Measurements from ENCODE around the gene AKAP13.

The AKAP13 gene

DNA sequence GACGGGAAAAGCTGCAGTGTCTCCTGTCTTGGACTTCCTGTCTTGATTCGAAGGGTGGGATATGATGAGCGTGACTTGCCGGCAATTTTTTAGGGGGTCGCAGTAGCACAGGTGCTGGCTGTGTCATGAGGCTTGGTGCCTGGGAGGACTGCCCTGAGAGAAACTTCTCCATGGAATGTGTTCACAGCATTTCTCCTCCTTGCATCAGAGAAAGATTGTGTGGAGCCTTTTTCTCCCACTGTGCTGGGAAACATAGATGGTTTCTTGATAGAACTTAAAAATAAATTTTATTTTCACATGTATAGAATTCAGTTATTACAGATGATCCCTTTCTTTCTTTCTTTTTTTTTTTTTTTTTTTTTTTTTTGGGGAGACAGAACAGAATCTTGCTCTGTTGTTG is 292.9 kb downstream of the AKAP13 start:
- no peak overlapping the region for H3K4me2 ChIP-seq (ENCODE audit: low read length)
- no peak overlapping the region for H3K27ac ChIP-seq
- no peaks in the 10 kb centered on the region for H3K79me2 ChIP-seq
- H3K27me3 ChIP-seq (ENCODE audit: control insufficient read depth, insufficient read depth, low read length): no peaks in the 10 kb centered on the region
- TF ChIP-seq, protein P1, sequence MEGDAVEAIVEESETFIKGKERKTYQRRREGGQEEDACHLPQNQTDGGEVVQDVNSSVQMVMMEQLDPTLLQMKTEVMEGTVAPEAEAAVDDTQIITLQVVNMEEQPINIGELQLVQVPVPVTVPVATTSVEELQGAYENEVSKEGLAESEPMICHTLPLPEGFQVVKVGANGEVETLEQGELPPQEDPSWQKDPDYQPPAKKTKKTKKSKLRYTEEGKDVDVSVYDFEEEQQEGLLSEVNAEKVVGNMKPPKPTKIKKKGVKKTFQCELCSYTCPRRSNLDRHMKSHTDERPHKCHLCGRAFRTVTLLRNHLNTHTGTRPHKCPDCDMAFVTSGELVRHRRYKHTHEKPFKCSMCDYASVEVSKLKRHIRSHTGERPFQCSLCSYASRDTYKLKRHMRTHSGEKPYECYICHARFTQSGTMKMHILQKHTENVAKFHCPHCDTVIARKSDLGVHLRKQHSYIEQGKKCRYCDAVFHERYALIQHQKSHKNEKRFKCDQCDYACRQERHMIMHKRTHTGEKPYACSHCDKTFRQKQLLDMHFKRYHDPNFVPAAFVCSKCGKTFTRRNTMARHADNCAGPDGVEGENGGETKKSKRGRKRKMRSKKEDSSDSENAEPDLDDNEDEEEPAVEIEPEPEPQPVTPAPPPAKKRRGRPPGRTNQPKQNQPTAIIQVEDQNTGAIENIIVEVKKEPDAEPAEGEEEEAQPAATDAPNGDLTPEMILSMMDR (IDR thresholded peaks at IDR 0.05): no peak
- no peak overlapping the region for H2AFZ ChIP-seq
- no peaks in the 10 kb centered on the region for H3K36me3 ChIP-seq (ENCODE audit: control insufficient read depth, insufficient read depth, low read length)
- no peak overlapping the region for H3K9ac ChIP-seq
- no peaks in the 10 kb centered on the region for H3K4me1 ChIP-seq
- no peaks in the 10 kb centered on the region for H3K9me3 ChIP-seq (ENCODE audit: control insufficient read depth, low read length)
- no peak overlapping the region for H3K4me3 ChIP-seq (ENCODE audit: low read depth, low read length)

DNA sequence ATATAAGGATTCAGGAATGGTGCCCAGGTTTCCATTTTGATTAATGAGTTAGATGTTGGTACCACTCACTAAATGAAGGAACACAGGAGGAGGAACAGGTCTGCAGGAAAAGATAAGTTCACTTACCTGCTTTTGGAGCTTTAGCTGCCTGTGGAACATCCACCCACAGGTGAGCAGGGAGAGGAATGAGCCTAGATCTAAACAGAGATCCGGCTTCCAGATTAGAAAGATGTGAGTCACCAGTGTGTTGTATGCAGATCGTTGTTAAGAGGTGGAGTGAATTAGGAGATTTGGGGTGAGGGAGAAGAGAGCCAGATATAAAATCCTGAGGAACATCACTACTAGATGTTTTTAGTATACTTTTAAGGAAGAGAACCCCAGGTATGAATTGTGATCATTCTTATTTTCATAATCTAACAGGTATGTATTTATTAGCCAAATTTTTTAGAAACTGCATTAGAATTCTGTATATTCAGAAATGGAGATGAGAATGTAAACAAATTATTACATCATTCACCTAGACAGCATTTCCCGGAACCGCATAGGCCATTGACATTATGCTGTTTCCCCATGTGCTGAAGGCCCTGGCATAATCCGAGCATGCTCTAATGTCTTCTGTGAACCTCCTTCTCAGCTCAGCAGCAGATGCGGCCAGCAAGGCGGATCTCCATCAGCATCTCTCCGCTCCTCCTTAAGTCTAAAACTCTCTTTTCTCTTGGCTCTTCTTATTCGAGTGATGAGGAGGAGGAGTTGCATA is 296.1 kb downstream of the AKAP13 start:
- H3K4me3 ChIP-seq (ENCODE audit: low read depth, low read length): no peak overlapping the region
- H2AFZ ChIP-seq: no peak overlapping the region
- no peaks in the 10 kb centered on the region for H3K9me3 ChIP-seq (ENCODE audit: control insufficient read depth, low read length)
- no peak overlapping the region for H3K27ac ChIP-seq
- H3K4me1 ChIP-seq: no peaks in the 10 kb centered on the region
- no peaks in the 10 kb centered on the region for H3K27me3 ChIP-seq (ENCODE audit: control insufficient read depth, insufficient read depth, low read length)
- no peak overlapping the region for H3K4me2 ChIP-seq (ENCODE audit: low read length)
- no peaks in the 10 kb centered on the region for H3K79me2 ChIP-seq
- no peaks in the 10 kb centered on the region for H3K36me3 ChIP-seq (ENCODE audit: control insufficient read depth, insufficient read depth, low read length)
- TF ChIP-seq, protein P1 (IDR thresholded peaks at IDR 0.05): no peak
- H3K9ac ChIP-seq: no peak overlapping the region

DNA sequence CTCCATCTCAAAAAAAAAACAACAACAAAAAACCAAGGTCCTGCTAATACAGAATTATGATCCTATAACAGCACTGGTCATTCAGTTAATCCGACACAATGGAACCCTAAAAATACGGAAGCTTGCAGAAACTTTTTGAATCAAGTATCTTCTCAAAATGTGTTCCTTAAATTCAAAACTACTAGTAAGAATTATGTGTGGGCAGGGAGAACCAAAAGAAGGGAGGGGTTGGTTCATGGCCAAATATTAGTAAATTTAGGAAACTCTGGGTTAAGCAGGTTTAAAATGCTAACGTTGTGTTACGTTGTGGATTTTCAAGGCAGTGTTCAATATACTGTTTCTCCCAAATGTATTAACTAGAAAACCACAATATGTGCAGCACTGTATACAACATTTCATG is 298.8 kb downstream of the AKAP13 start:
- no peak overlapping the region for H3K27ac ChIP-seq
- no peaks in the 10 kb centered on the region for H3K36me3 ChIP-seq (ENCODE audit: control insufficient read depth, insufficient read depth, low read length)
- no peak overlapping the region for H3K4me3 ChIP-seq (ENCODE audit: low read depth, low read length)
- no peak overlapping the region for H3K4me2 ChIP-seq (ENCODE audit: low read length)
- H3K4me1 ChIP-seq: no peaks in the 10 kb centered on the region
- H3K9ac ChIP-seq: no peak overlapping the region
- no peaks in the 10 kb centered on the region for H3K79me2 ChIP-seq
- H2AFZ ChIP-seq: no peak overlapping the region
- no peaks in the 10 kb centered on the region for H3K27me3 ChIP-seq (ENCODE audit: control insufficient read depth, insufficient read depth, low read length)
- H3K9me3 ChIP-seq (ENCODE audit: control insufficient read depth, low read length): no peaks in the 10 kb centered on the region
- TF ChIP-seq, protein P1 (IDR thresholded peaks at IDR 0.05): no peak

DNA sequence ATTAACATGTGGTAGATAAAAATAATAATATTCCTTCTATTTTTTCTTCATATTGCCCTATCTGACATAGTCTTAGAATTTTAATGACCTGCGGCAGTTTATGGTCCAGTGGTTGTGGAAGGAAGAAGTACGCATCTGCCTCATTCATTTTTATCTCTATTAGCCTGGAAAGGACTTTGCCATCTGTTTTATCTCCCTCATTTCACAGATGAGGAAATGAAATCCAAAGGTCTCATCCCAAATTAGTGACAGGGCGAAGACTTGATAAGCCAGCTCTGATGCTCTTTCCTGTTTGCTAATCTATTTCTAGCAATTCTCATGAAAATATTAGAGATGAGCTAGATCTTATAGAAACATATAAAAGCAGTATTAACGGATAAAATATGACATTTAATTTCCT is 301.0 kb downstream of the AKAP13 start:
- Histone ChIP-seq H3K27ac (no peak overlapping the region), H3K9ac (no peak overlapping the region), H3K36me3 (ENCODE audit: control insufficient read depth, insufficient read depth, low read length) (no peaks in the 10 kb centered on the region), H3K9me3 (ENCODE audit: control insufficient read depth, low read length) (no peaks in the 10 kb centered on the region), H2AFZ (no peak overlapping the region), H3K27me3 (ENCODE audit: control insufficient read depth, insufficient read depth, low read length) (no peaks in the 10 kb centered on the region), H3K4me3 (ENCODE audit: low read depth, low read length) (no peak overlapping the region), H3K4me1 (no peaks in the 10 kb centered on the region), H3K79me2 (no peaks in the 10 kb centered on the region), H3K4me2 (ENCODE audit: low read length) (no peak overlapping the region)
- TF ChIP-seq, protein P1 (IDR thresholded peaks at IDR 0.05): no peak

DNA sequence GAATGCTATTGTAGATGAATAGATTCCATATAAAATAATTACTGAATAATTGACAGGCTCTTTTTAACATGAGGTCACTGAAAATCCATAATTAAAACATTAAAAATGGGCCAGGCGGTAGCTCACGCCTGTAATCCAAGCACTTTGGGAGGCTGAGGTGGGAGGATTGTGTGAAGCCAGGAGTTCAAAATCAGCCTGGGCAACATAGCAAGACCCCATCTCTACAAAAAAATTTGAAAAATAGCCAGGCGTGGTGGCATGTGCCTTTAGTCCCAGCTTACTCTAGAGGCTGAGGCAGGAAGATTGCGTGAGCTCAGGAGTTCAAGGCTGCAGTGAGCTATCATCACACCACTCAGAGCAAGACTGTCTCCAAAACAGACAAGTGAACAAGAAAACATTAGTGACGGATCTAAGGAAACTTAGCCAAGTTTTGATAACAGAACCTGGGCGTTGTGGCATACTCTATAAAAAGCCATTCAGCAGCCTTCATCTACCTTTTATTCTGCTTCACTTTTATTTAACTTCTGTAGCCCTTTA is 303.8 kb downstream of the AKAP13 start:
- no peak overlapping the region for H2AFZ ChIP-seq
- H3K36me3 ChIP-seq (ENCODE audit: control insufficient read depth, insufficient read depth, low read length): no peaks in the 10 kb centered on the region
- H3K9me3 ChIP-seq (ENCODE audit: control insufficient read depth, low read length): no peaks in the 10 kb centered on the region
- H3K27ac ChIP-seq: no peak overlapping the region
- H3K4me1 ChIP-seq: peaks cover under 1% of the 10 kb centered on the region
- no peak overlapping the region for H3K4me3 ChIP-seq (ENCODE audit: low read depth, low read length)
- TF ChIP-seq, protein P1 (IDR thresholded peaks at IDR 0.05): no peak
- H3K27me3 ChIP-seq (ENCODE audit: control insufficient read depth, insufficient read depth, low read length): no peaks in the 10 kb centered on the region
- H3K4me2 ChIP-seq (ENCODE audit: low read length): no peak overlapping the region
- no peaks in the 10 kb centered on the region for H3K79me2 ChIP-seq
- no peak overlapping the region for H3K9ac ChIP-seq

All from parathyroid adenoma (tissue), 2 donors.